D721Med (cell line): ENCODE results near the gene NKX2-2.

Source experiments
- DNase-seq: peaks from one replicate; pipeline ENCODE4 v3.0.0; 2011; ENCODE audit warnings: low spot score; ENCODE audit not compliant: insufficient read length
- FAIRE-seq: peaks from 2 replicates; lab custom pipeline; 2011; peaks lifted over from hg19 to GRCh38; lab: Jason Lieb, UNC
- TF ChIP-seq, protein P1 (sequence below): IDR thresholded peaks from 2 replicates; pipeline ENCODE4 v1.5.1; 2012; ENCODE audit warnings: mild to moderate bottlenecking, control low read depth; ENCODE audit not compliant: insufficient read depth; ENCODE audit errors: missing control alignments

Gene NKX2-2

DNA sequence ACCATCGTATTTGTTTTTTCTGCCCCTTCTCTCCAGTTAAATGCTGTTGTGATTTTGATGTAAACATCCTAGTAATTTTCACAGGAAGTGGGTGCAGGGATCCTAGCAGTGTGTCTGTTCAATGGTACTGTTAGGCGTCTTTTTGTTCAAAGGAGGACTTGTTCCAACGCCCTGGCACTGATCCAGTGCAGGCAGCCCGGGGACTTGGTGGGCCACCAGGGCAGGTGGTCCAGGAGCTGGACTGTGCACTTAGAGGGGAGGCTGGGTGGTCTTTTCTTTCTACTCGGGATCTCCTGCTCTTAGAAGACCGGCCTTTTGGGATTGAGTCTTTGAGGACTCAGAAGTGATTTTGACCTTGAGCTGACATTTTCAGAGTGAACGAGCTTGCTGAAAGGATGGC, 41.1 kb upstream of the NKX2-2 start:
- TF ChIP-seq, protein P1, sequence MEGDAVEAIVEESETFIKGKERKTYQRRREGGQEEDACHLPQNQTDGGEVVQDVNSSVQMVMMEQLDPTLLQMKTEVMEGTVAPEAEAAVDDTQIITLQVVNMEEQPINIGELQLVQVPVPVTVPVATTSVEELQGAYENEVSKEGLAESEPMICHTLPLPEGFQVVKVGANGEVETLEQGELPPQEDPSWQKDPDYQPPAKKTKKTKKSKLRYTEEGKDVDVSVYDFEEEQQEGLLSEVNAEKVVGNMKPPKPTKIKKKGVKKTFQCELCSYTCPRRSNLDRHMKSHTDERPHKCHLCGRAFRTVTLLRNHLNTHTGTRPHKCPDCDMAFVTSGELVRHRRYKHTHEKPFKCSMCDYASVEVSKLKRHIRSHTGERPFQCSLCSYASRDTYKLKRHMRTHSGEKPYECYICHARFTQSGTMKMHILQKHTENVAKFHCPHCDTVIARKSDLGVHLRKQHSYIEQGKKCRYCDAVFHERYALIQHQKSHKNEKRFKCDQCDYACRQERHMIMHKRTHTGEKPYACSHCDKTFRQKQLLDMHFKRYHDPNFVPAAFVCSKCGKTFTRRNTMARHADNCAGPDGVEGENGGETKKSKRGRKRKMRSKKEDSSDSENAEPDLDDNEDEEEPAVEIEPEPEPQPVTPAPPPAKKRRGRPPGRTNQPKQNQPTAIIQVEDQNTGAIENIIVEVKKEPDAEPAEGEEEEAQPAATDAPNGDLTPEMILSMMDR: no peak
- FAIRE-seq: no peak
- no peak for DNase-seq

DNA sequence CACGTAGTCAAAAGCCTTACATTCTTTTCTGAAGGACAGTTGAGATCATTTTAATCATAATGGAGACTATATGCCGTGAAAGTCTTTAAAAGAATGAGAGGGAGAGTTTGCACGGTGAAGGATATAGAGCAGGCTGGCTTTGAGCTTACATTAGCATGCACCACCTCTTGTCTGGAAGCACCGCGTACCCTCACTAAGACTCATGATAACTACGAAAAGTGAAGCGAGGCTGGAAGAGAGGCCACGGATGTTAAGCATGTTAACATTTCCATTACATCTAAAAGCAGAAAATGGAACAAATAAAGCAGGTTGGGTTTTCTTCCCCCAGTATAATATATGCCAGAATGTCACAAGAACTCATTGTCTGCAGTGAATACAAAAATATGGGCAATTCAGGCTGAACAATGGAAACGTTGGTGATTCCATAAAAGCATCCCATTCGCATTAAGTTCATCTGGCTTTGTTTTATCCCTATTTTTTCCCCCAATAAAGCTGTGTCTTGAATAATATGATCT, 40.6 kb upstream of the NKX2-2 start:
- TF ChIP-seq, protein P1: no peak
- no peak for DNase-seq
- no peak for FAIRE-seq

DNA sequence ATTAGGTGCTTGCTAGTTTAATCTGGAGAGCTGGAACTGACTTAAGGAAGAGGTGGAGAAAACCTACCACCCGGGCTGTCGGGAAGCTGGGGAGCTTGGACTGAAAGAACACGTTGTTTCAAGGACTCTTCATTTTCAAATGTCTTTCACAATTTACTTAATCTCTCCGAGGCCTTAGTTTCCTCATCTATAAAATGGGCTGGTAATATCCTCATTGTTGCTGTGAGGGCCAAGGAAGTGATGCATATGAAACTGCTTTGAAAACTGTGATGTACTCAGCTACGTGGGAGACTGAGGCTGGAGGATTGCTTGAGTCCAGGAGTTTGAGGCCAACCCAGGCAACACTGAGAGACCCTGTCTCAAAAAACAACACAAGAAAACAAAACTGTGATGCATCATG, 36.7 kb upstream of the NKX2-2 start:
- FAIRE-seq: no peak
- TF ChIP-seq, protein P1: no peak
- DNase-seq: no peak

DNA sequence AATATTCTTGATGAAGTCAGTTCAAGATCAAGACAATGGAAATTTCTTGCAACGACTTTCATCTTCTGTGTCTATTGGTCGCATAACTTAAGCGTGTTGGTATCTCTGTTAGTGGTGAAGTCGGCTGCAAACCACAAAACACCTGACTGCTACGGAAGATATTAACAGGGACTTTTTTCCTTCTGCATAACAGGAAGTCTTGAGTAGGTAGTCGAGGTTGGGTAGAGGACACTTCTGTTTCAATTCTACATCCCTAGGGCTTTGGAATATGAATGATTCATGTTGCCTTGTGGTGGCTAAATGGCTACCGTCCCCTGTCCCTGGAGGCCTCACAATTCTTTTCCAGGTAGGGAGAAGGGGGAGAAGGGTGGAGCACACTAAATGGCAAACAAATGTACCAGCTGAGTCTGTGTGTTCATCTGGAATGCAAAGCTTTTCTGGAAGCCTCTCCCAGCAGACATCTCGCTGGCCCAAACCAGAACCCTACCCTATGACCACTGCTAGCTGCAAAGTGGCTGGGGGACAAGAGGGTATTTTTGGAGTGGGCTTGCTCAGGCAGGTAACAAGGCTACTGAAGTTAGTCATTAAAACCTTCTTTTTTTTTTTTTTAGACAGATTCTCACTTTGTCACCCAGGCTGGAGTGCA, 34.6 kb upstream of the NKX2-2 start:
- DNase-seq (no peak), FAIRE-seq (no peak)
- TF ChIP-seq, protein P1: no peak

DNA sequence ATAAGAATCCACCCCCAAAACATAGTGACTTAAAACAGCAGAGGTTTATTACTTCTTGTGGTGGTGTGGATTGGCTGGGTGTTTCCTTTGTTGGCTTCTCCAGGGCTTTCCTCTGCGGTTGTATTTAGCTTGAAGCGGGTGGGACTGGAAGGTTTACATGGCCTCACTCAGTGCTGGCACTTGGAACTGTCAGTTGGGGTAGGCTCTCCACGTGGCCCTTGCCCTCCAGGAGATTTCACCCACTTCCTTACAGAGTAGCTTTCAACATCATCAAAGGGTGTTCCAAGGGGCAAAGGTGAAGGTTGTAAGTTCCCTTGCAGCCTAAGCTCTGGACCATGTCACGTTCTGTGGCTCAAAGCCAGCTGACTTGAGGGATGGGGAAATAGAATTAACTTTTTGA, 32.5 kb upstream of the NKX2-2 start:
- TF ChIP-seq, protein P1: no peak
- FAIRE-seq (no peak), DNase-seq (no peak)

DNA sequence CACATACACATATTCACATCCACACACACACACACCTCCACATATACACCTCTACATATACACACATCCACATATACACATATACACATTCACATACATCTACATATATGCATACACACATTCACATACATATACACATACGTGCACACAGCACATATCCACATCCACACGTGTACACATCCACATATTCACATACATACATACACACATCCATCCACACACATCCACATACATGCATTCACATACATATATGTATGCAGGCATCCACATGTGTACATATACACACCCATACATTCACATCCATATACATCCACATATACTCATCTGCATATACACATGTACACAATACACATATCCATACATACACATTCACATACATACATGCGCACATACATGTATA, 25.6 kb upstream of the NKX2-2 start:
- TF ChIP-seq, protein P1: no peak
- no peak for FAIRE-seq
- no peak for DNase-seq

DNA sequence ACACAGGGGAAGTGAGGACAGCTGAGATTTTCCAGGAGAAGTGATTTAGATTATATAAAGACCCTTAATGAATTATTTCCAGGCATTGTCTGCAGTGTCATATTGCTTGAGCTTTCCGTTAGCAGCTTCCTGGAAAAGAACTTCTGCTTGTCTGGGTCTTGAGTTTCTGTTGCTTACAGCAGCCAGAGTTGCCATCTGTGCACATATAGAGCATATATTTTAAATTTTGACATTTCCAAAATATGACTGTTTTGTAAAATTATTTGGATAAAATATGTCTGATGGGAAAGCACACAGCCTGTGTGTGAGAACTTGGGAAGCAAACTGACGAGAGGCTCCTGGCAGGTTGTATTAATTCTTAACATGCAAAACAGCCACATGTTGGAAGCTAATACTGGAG, 21.0 kb upstream of the NKX2-2 start:
- DNase-seq: no peak
- FAIRE-seq: no peak
- TF ChIP-seq, protein P1: no peak
